ENCODE results near the gene CIAO3.
A peak's percentile ranks its signal among the peaks of the same experiment; 100 is the strongest.
"Not testable (repeated sequence)": the region's sequence is repeated elsewhere in the genome, so short reads cannot be mapped to it uniquely, and the experiment has no call there.

Gene CIAO3

GRCh38 chr16:692356-693108 is 48.3 kb downstream of the CIAO3 start:
- DNase-seq (ENCODE audit: low read depth) = no peak
- no peak overlapping the region for H3K4me3 ChIP-seq (ENCODE audit: control insufficient read depth, low read depth, low read length)
- TF ChIP-seq CTCF (IDR thresholded peaks at IDR 0.05; ENCODE audit: control insufficient read depth, insufficient read depth, low read depth, low read length, missing control alignments) = no peak

- H3K4me3 ChIP-seq (ENCODE audit: control insufficient read depth, low read depth, low read length); DNase-seq (ENCODE audit: low read depth): not testable (repeated sequence)
Measured at GRCh38 chr16:691242-691641, 49.6 kb downstream of the CIAO3 start.

GRCh38 chr16:689175-689897 is 51.5 kb downstream of the CIAO3 start:
- DNase-seq (ENCODE audit: low read depth) = no peak
- H3K4me3 ChIP-seq (ENCODE audit: control insufficient read depth, low read depth, low read length) = peak overlapping the region; percentile 96
- TF ChIP-seq CTCF (IDR thresholded peaks at IDR 0.05; ENCODE audit: control insufficient read depth, insufficient read depth, low read depth, low read length, missing control alignments) = no peak

GRCh38 chr16:687499-687898 is 53.3 kb downstream of the CIAO3 start:
- TF ChIP-seq CTCF (IDR thresholded peaks at IDR 0.05; ENCODE audit: control insufficient read depth, insufficient read depth, low read depth, low read length, missing control alignments) = no peak
- H3K4me3 ChIP-seq (ENCODE audit: control insufficient read depth, low read depth, low read length) = no peak overlapping the region

GRCh38 chr16:686459-687260 is 54.1 kb downstream of the CIAO3 start:
- H3K4me3 ChIP-seq (ENCODE audit: control insufficient read depth, low read depth, low read length) = no peak overlapping the region
- no peak for TF ChIP-seq CTCF (IDR thresholded peaks at IDR 0.05; ENCODE audit: control insufficient read depth, insufficient read depth, low read depth, low read length, missing control alignments)
- DNase-seq (ENCODE audit: low read depth) = no peak

More at GRCh38 chr16:687499-687898, 53.3 kb downstream of the CIAO3 start:
- DNase-seq (ENCODE audit: low read depth) = no peak

GRCh38 chr16:685967-686366 is 54.8 kb downstream of the CIAO3 start:
- DNase-seq (ENCODE audit: low read depth) = no peak

More at GRCh38 chr16:685967-686366, 54.8 kb downstream of the CIAO3 start:
- TF ChIP-seq CTCF (IDR thresholded peaks at IDR 0.05; ENCODE audit: control insufficient read depth, insufficient read depth, low read depth, low read length, missing control alignments) = peak; percentile 71
- H3K4me3 ChIP-seq (ENCODE audit: control insufficient read depth, low read depth, low read length) = no peak overlapping the region

Measured in AG09309 (cell line).